Stomach (tissue), 4 donors: ENCODE results near the gene CRTAC1.

Experiments
- EP300 ChIP-seq: sonication (generic); formaldehyde crosslinking; IDR thresholded peaks from one replicate; pipeline ENCODE4 v1.6.1; 2017; ENCODE audit warnings: antibody characterized with exemption
- POLR2A ChIP-seq, 4 donors: fragments of 450-650 bp; IDR thresholded peaks; one replicate each; pipeline ENCODE4 v1.6.1; 2016; ENCODE audit warnings: antibody characterized with exemption in 4 of 4, control low read depth in 2 of 4, mild to moderate bottlenecking in 1 of 4, moderate library complexity in 1 of 4
- POLR2AphosphoS5 ChIP-seq, 3 donors: sonication (generic); formaldehyde crosslinking; IDR thresholded peaks; one replicate each; pipeline ENCODE4 v1.6.1; 2016; ENCODE audit warnings: antibody characterized with exemption in 3 of 3
- TF ChIP-seq, protein P1 (sequence below), 7 experiments: fragments of 450-650 bp in 4 of 7; fragments of 200-600 bp in 3 of 7; sonication (generic) in 3 of 7; IDR thresholded peaks; one replicate each; pipeline ENCODE4 v1.5.1; 2016 to 2019; ENCODE audit warnings: antibody characterized with exemption in 7 of 7, control low read depth in 2 of 7, mild to moderate bottlenecking in 1 of 7

GRCh38 chr10:97850446-97850845 is 180.0 kb downstream of the CRTAC1 start:
- TF ChIP-seq, protein P1, sequence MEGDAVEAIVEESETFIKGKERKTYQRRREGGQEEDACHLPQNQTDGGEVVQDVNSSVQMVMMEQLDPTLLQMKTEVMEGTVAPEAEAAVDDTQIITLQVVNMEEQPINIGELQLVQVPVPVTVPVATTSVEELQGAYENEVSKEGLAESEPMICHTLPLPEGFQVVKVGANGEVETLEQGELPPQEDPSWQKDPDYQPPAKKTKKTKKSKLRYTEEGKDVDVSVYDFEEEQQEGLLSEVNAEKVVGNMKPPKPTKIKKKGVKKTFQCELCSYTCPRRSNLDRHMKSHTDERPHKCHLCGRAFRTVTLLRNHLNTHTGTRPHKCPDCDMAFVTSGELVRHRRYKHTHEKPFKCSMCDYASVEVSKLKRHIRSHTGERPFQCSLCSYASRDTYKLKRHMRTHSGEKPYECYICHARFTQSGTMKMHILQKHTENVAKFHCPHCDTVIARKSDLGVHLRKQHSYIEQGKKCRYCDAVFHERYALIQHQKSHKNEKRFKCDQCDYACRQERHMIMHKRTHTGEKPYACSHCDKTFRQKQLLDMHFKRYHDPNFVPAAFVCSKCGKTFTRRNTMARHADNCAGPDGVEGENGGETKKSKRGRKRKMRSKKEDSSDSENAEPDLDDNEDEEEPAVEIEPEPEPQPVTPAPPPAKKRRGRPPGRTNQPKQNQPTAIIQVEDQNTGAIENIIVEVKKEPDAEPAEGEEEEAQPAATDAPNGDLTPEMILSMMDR (IDR thresholded peaks at IDR 0.05), result no peak
- no peak for TF ChIP-seq POLR2A (IDR thresholded peaks at IDR 0.05)
- no peak for TF ChIP-seq EP300
- no peak for TF ChIP-seq POLR2AphosphoS5 (IDR thresholded peaks at IDR 0.05)
